K562 (cell line): Measurements from ENCODE around the gene LRRC25. TPM values are rescaled to one million over a fixed set of nuclear protein-coding genes. Genes with fewer than 3 reads are reported as not detected.
A peak's percentile ranks its signal among the peaks of the same experiment; 100 is the strongest.

Source experiments
- ELF4 ChIP-seq: fragments of 450-650 bp; formaldehyde crosslinking; IDR thresholded peaks from 2 replicates; pipeline ENCODE4 v1.4.0; 2022; ENCODE audit warnings: missing genetic modification characterization
- ETV6 ChIP-seq, 3 experiments: fragments of 150-350 bp in 1 of 3; sonication (generic) in 1 of 3; formaldehyde crosslinking in 1 of 3; IDR thresholded peaks; 2 replicates each; pipeline versions ENCODE4 v1.6.1 to v1.8.0; 2014 to 2022; ENCODE audit warnings: borderline replicate concordance in 2 of 3, low read depth in 2 of 3, antibody characterized with exemption in 1 of 3, low read length in 1 of 3, mild to moderate bottlenecking in 1 of 3, missing genetic modification reagents in 1 of 3
- EZH2 ChIP-seq: IDR thresholded peaks from 2 replicates; pipeline ENCODE4 v1.6.1; 2012; ENCODE audit warnings: low read depth, mild to moderate bottlenecking, inconsistent platforms, low read length, borderline replicate concordance
- FIP1L1 ChIP-seq: fragments of 200-400 bp; formaldehyde crosslinking; IDR thresholded peaks from 2 replicates; pipeline ENCODE4 v1.6.1; 2018; ENCODE audit warnings: mild to moderate bottlenecking, low read depth, low read length; ENCODE audit not compliant: poor library complexity, severe bottlenecking
- FUS ChIP-seq: fragments of 200-400 bp; formaldehyde crosslinking; optimal IDR thresholded peaks from 2 replicates; pipeline ENCODE3; 2017; ENCODE audit warnings: low read depth, low read length
- GABPB1 ChIP-seq: sonication (generic); formaldehyde crosslinking; IDR thresholded peaks from 2 replicates; pipeline ENCODE4 v1.8.0; 2022; ENCODE audit warnings: mild to moderate bottlenecking, missing genetic modification reagents
- GATA2 ChIP-seq: sonication (generic); formaldehyde crosslinking; IDR thresholded peaks from 2 replicates; pipeline ENCODE4 v1.4.0; 2020; ENCODE audit warnings: mild to moderate bottlenecking, missing genetic modification reagents
- HMG20A ChIP-seq: fragments of 450-650 bp; formaldehyde crosslinking; conservative IDR thresholded peaks from 2 replicates; pipeline ENCODE4 v1.4.0; 2020; ENCODE audit warnings: mild to moderate bottlenecking, mixed read lengths
- KLF10 ChIP-seq: fragments of 250-450 bp; sonication (Bioruptor Pico); IDR thresholded peaks from 2 replicates; pipeline ENCODE4 v1.6.1; 2021; ENCODE audit warnings: matching md5 sums
- NCOA4 ChIP-seq: fragments of 450-650 bp; IDR thresholded peaks from 2 replicates; pipeline ENCODE4 v1.6.1; 2018; ENCODE audit warnings: mild to moderate bottlenecking; ENCODE audit not compliant: partially characterized antibody
- NR2C2 ChIP-seq, 2 experiments: fragments of 200-800 bp in 1 of 2; sonication (Bioruptor generic) in 1 of 2; sonication (generic) in 1 of 2; formaldehyde crosslinking in 1 of 2; IDR thresholded peaks; 2 replicates each; pipeline versions ENCODE4 v1.6.1 to v1.8.0; 2016 to 2022; ENCODE audit warnings: mild to moderate bottlenecking in 1 of 2, missing compliant biosample characterization in 1 of 2, missing genetic modification characterization in 1 of 2, missing genetic modification reagents in 1 of 2
- RBM17 ChIP-seq: fragments of 200-400 bp; formaldehyde crosslinking; IDR thresholded peaks from 2 replicates; pipeline ENCODE4 v1.6.1; 2017; ENCODE audit warnings: low read depth, mild to moderate bottlenecking, low read length, borderline replicate concordance
- SMAD1 ChIP-seq: fragments of 150-350 bp; IDR thresholded peaks from 2 replicates; pipeline ENCODE4 v1.6.1; 2014; ENCODE audit warnings: low read length, low read depth; ENCODE audit not compliant: partially characterized antibody
- SRSF1 ChIP-seq: fragments of 200-400 bp; formaldehyde crosslinking; IDR thresholded peaks from 2 replicates; pipeline ENCODE4 v1.6.1; 2017; ENCODE audit warnings: mild to moderate bottlenecking, low read depth, low read length, moderate library complexity
- YBX1 ChIP-seq: fragments of 450-650 bp; IDR thresholded peaks from 2 replicates; pipeline ENCODE4 v1.7.1; 2016; ENCODE audit warnings: mild to moderate bottlenecking
- ZBED1 ChIP-seq: IDR thresholded peaks from 2 replicates; pipeline ENCODE4 v1.6.1; 2014
- ZBTB1 ChIP-seq: sonication (generic); formaldehyde crosslinking; IDR thresholded peaks from 2 replicates; pipeline ENCODE4 v1.8.1; 2023; ENCODE audit warnings: missing genetic modification reagents, low read depth, mild to moderate bottlenecking, borderline replicate concordance
- ZC3H11A ChIP-seq: IDR thresholded peaks from 2 replicates; pipeline ENCODE4 v1.6.1; 2012; ENCODE audit warnings: low read depth, low read length, improper control_type of control experiment
- ZFX ChIP-seq: sonication (generic); formaldehyde crosslinking; IDR thresholded peaks from 2 replicates; pipeline ENCODE4 v1.8.0; 2022; ENCODE audit warnings: mild to moderate bottlenecking, missing genetic modification reagents, moderate library complexity
- ZNF24 ChIP-seq: fragments of 450-650 bp; IDR thresholded peaks from 2 replicates; pipeline ENCODE4 v1.6.1; 2016
- ZNF3 ChIP-seq: fragments of 250-450 bp; sonication (Bioruptor Pico); IDR thresholded peaks from 2 replicates; pipeline ENCODE4 v1.5.0; 2021; ENCODE audit warnings: mild to moderate bottlenecking, moderate library complexity
- ZNF311 ChIP-seq: fragments of 250-450 bp; sonication (Bioruptor Pico); IDR thresholded peaks from 2 replicates; pipeline ENCODE4 v1.4.0; 2020; ENCODE audit warnings: mild to moderate bottlenecking, moderate library complexity
- ZNF57 ChIP-seq: fragments of 450-650 bp; formaldehyde crosslinking; IDR thresholded peaks from 2 replicates; pipeline ENCODE4 v1.4.0; 2020; ENCODE audit warnings: mild to moderate bottlenecking, moderate library complexity
- ZNF830 ChIP-seq: fragments of 250-450 bp; sonication (Bioruptor Pico); IDR thresholded peaks from 2 replicates; pipeline ENCODE4 v1.5.0; 2021; ENCODE audit warnings: mild to moderate bottlenecking
- polyA plus RNA-seq, 8 experiments: library from polyadenylated mRNA; depleted of rRNA in 4 of 8; stranded (reverse) in 5 of 8; unstranded in 3 of 8; fragments of >200 nt; fragmentation: Nextera tagmentation in 2 of 8; fragmentation: Illumina TruSeq in 1 of 8; extraction: Ambion mirVana in 2 of 8; extraction: Trizol in 1 of 8; gene quantifications; 2 replicates each; pipeline versions ENCODE4 v1.2.1 to v1.2.3, GENCODE V29; 2011 to 2014; ENCODE audit warnings: inconsistent platforms in 1 of 8, missing spikeins in 1 of 8
- total RNA-seq, 7 experiments: library from RNA; depleted of rRNA in 6 of 7; stranded (reverse); fragments of >200 nt in 6 of 7; fragmentation: Illumina TruSeq in 2 of 7; extraction: Trizol in 2 of 7; gene quantifications; 2 replicates each; pipeline versions ENCODE4 v1.2.1 to v1.2.3, GENCODE V29; 2011 to 2021; ENCODE audit warnings: low replicate concordance in 1 of 7
- TF ChIP-seq, protein P1 (sequence below): fragments of 200-800 bp; sonication (Bioruptor generic); IDR thresholded peaks from 2 replicates; pipeline ENCODE4 v1.6.1; 2016; ENCODE audit warnings: missing genetic modification characterization, missing compliant biosample characterization

Gene LRRC25
- total and polyA plus RNA-seq, 9 of the 15 experiments (the other 6 are each of a cell fraction or from before 2014, with no cell fraction given) = 0.07 to 0.36 (median 0.10) TPM; not detected in 3

DNA sequence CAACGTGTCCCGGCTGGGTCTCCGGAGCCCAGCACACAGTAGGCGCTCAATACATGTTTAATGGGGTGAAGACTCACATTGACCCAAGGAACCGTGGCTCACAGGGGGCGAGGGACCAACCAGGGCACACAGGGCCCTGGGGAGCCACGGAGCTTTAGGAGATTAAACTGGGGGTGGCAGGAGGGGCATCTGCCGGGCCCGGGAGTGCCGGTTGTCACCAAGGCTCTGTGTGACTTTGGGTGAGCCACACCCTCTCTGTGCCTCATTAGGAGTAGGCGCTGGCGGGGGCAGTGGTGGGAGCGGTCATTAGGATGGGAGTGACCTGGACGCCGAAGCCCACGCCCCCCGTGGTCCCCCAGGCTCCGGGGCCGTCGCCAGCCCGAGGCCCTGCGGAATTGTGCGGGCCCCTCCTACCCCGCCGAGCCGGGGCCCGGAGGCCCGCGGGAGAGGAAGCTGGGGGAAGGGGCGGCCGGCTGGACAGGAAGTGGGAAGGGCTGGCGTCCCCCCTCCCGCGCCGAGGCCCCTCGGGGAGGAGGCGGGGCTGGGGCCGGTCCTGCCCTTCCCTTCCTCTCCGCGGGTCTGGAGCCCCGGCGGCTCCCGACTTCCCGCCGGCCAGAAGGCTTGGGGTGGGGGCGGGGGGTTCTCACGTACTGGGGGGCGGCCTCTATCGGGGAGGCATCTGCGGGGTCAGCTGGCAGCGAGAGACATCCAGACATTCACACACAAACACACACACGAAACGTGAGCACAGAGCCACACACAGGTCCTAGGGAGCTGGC lies 20.0 kb upstream of the LRRC25 start (continued):
- TF ChIP-seq EZH2 (no peak), ZNF311 (CRISPR knock-in tag) (no peak), GATA2 (CRISPR knock-in tag) (no peak), ZNF24 (no peak), ZNF830 (0 out of 2 replicates have a peak, but pooled peaks have one; percentile 72), ZBED1 (no peak), YBX1 (no peak), GABPB1 (CRISPR knock-in tag) (peak; percentile 84), KLF10 (CRISPR knock-in tag) (no peak), ETV6 (IDR thresholded peaks at IDR 0.05; ENCODE audit: borderline replicate concordance in 1 of 2, low read depth in 2 of 2, low read length in 1 of 2) (peak in 1 of 2 experiments; percentile 77; a peak in 1 of 4 replicates), ETV6 (CRISPR knock-in tag; IDR thresholded peaks at IDR 0.05; ENCODE audit: borderline replicate concordance) (no peak), SMAD1 (no peak), SRSF1 (no peak), HMG20A (CRISPR knock-in tag) (no peak), ZNF57 (CRISPR knock-in tag) (peak; percentile 61; the same call in 1 of the 2 replicates), ZBTB1 (no peak), ZFX (CRISPR knock-in tag) (peak; percentile 78), FIP1L1 (no peak), ELF4 (CRISPR knock-in tag) (no peak), FUS (peak; percentile 50), NR2C2 (CRISPR knock-in tag; IDR thresholded peaks at IDR 0.05) (no peak), NR2C2 (tag; IDR thresholded peaks at IDR 0.05) (no peak), NCOA4 (no peak), ZC3H11A (no peak), ZNF3 (CRISPR knock-in tag) (no peak), RBM17 (no peak)
- TF ChIP-seq, protein P1, sequence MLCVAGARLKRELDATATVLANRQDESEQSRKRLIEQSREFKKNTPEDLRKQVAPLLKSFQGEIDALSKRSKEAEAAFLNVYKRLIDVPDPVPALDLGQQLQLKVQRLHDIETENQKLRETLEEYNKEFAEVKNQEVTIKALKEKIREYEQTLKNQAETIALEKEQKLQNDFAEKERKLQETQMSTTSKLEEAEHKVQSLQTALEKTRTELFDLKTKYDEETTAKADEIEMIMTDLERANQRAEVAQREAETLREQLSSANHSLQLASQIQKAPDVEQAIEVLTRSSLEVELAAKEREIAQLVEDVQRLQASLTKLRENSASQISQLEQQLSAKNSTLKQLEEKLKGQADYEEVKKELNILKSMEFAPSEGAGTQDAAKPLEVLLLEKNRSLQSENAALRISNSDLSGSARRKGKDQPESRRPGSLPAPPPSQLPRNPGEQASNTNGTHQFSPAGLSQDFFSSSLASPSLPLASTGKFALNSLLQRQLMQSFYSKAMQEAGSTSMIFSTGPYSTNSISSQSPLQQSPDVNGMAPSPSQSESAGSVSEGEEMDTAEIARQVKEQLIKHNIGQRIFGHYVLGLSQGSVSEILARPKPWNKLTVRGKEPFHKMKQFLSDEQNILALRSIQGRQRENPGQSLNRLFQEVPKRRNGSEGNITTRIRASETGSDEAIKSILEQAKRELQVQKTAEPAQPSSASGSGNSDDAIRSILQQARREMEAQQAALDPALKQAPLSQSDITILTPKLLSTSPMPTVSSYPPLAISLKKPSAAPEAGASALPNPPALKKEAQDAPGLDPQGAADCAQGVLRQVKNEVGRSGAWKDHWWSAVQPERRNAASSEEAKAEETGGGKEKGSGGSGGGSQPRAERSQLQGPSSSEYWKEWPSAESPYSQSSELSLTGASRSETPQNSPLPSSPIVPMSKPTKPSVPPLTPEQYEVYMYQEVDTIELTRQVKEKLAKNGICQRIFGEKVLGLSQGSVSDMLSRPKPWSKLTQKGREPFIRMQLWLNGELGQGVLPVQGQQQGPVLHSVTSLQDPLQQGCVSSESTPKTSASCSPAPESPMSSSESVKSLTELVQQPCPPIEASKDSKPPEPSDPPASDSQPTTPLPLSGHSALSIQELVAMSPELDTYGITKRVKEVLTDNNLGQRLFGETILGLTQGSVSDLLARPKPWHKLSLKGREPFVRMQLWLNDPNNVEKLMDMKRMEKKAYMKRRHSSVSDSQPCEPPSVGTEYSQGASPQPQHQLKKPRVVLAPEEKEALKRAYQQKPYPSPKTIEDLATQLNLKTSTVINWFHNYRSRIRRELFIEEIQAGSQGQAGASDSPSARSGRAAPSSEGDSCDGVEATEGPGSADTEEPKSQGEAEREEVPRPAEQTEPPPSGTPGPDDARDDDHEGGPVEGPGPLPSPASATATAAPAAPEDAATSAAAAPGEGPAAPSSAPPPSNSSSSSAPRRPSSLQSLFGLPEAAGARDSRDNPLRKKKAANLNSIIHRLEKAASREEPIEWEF (CRISPR knock-in tag) = no peak
